ENCODE data around the gene ACSL5. TPM values are rescaled to one million over a fixed set of nuclear protein-coding genes. Genes with fewer than 3 reads are reported as not detected.
"Not testable (repeated sequence)": the region's sequence is repeated elsewhere in the genome, so short reads cannot be mapped to it uniquely, and the experiment has no call there.

The ACSL5 gene
- total RNA-seq, 2 experiments from 2014 or later = 57.8 to 63.7 TPM

- H3K27me3 Mint-ChIP-seq; H3K27ac Mint-ChIP-seq; POLR2A ChIA-PET; DNase-seq; H3K36me3 Mint-ChIP-seq (ENCODE audit: low read depth); H3K9me3 Mint-ChIP-seq; H3K4me3 Mint-ChIP-seq: not testable (repeated sequence)
- H3K4me1 Mint-ChIP-seq = peaks cover 29% of the 10 kb centered on the region
- CTCF ChIA-PET = interaction anchor here (0.6 to 1.2 kb wide), 3 partner anchors 8 to 1016 kb away, joined by 3 read pairs; no protein-coding TSS in a partner anchor
Observed at GRCh38 chr10:112372182-112372810, 1.6 kb upstream of the ACSL5 start.

GRCh38 chr10:112374724-112375541 lies 1.0 kb downstream of the ACSL5 start:
- H3K27ac Mint-ChIP-seq = peak overlapping the region; percentile 100
- H3K4me1 Mint-ChIP-seq = peaks cover 45% of the 10 kb centered on the region
- DNase-seq = peak; percentile 25
- peak overlapping the region; percentile 98 for H3K4me3 Mint-ChIP-seq
- H3K36me3 Mint-ChIP-seq (ENCODE audit: low read depth) = peaks cover 19% of the 10 kb centered on the region
- POLR2A ChIA-PET = interaction anchor here (1.1 kb wide), 2 partner anchors 11 to 12 kb away, joined by 3 to 9 read pairs; no protein-coding TSS in a partner anchor
- CTCF ChIA-PET = interaction anchor here (0.7 to 3.9 kb wide), 7 partner anchors 10 to 347 kb away, joined by 3 to 22 read pairs (median 4); no protein-coding TSS in a partner anchor
- no peaks in the 10 kb centered on the region for H3K27me3 Mint-ChIP-seq
- peaks cover 2% of the 10 kb centered on the region for H3K9me3 Mint-ChIP-seq

GRCh38 chr10:112375721-112376395 lies 1.9 kb downstream of the ACSL5 start:
- Mint-ChIP-seq H3K27ac (peak overlapping the region; percentile 100), H3K36me3 (ENCODE audit: low read depth) (peaks cover 26% of the 10 kb centered on the region), H3K9me3 (peaks cover 2% of the 10 kb centered on the region), H3K4me1 (peaks cover 47% of the 10 kb centered on the region), H3K27me3 (no peaks in the 10 kb centered on the region), H3K4me3 (peak overlapping the region; percentile 98)
- ChIA-PET CTCF (interaction anchor here (0.6 to 3.9 kb wide), 7 partner anchors 10 to 779 kb away, joined by 3 to 22 read pairs (median 4); no protein-coding TSS in a partner anchor), POLR2A (interaction anchor here (0.6 to 1.1 kb wide), 4 partner anchors 11 to 71 kb away, joined by 3 to 9 read pairs (median 4); partner anchors contain the start of gene VTI1A)
- peak; percentile 58 for DNase-seq

GRCh38 chr10:112376396-112376790 lies 2.5 kb downstream of the ACSL5 start:
- CTCF ChIA-PET = interaction anchor here (0.6 to 3.9 kb wide), 5 partner anchors 10 to 778 kb away, joined by 3 to 22 read pairs (median 6); no protein-coding TSS in a partner anchor
- H3K27me3 Mint-ChIP-seq = no peaks in the 10 kb centered on the region
- no peak for DNase-seq

GRCh38 chr10:112377116-112377515 lies 3.2 kb downstream of the ACSL5 start:
- peak overlapping the region; percentile 80 for H3K27ac Mint-ChIP-seq
- CTCF ChIA-PET = interaction anchor here (1.3 to 3.9 kb wide), 2 partner anchors 9 to 25 kb away, joined by 3 to 22 read pairs; no protein-coding TSS in a partner anchor
- H3K36me3 Mint-ChIP-seq (ENCODE audit: low read depth) = peaks cover 31% of the 10 kb centered on the region
- peaks cover 50% of the 10 kb centered on the region for H3K4me1 Mint-ChIP-seq
- H3K27me3 Mint-ChIP-seq, POLR2A ChIA-PET, DNase-seq, H3K9me3 Mint-ChIP-seq: not testable (repeated sequence)
- peak overlapping the region; percentile 98 for H3K4me3 Mint-ChIP-seq

More at GRCh38 chr10:112376396-112376790, 2.5 kb downstream of the ACSL5 start:
- H3K27ac Mint-ChIP-seq = peak overlapping the region; percentile 100
- H3K9me3 Mint-ChIP-seq = no peaks in the 10 kb centered on the region
- H3K4me1 Mint-ChIP-seq = peaks cover 50% of the 10 kb centered on the region
- H3K4me3 Mint-ChIP-seq = peak overlapping the region; percentile 98
- POLR2A ChIA-PET = interaction anchor here (0.6 to 1.1 kb wide), 2 partner anchors 47 to 71 kb away, joined by 3 to 4 read pairs; partner anchors contain the start of gene VTI1A
- peaks cover 30% of the 10 kb centered on the region for H3K36me3 Mint-ChIP-seq (ENCODE audit: low read depth)

- peaks cover 44% of the 10 kb centered on the region for H3K36me3 Mint-ChIP-seq (ENCODE audit: low read depth)
- POLR2A ChIA-PET = no interaction called here
Observed at GRCh38 chr10:112379635-112380296, 5.8 kb downstream of the ACSL5 start.

GRCh38 chr10:112382515-112383235 lies 8.8 kb downstream of the ACSL5 start:
- no peak overlapping the region for H3K4me3 Mint-ChIP-seq
- H3K27me3 Mint-ChIP-seq = no peaks in the 10 kb centered on the region
- CTCF ChIA-PET = interaction anchor here (1.0 kb wide), 1 partner anchor 12 kb away, joined by 4 read pairs; no protein-coding TSS in a partner anchor
- no peak overlapping the region for H3K27ac Mint-ChIP-seq
- POLR2A ChIA-PET = no interaction called here
- DNase-seq = no peak
- peaks cover 31% of the 10 kb centered on the region for H3K4me1 Mint-ChIP-seq
- no peaks in the 10 kb centered on the region for H3K9me3 Mint-ChIP-seq
- H3K36me3 Mint-ChIP-seq (ENCODE audit: low read depth) = peaks cover 38% of the 10 kb centered on the region

More at GRCh38 chr10:112379635-112380296, 5.8 kb downstream of the ACSL5 start:
- Mint-ChIP-seq H3K9me3 (no peaks in the 10 kb centered on the region), H3K27ac (no peak overlapping the region), H3K27me3 (no peaks in the 10 kb centered on the region), H3K4me3 (no peak overlapping the region), H3K4me1 (peaks cover 48% of the 10 kb centered on the region)
- DNase-seq = no peak
- CTCF ChIA-PET = interaction anchor here (0.9 kb wide), 1 partner anchor 8 kb away, joined by 5 read pairs; no protein-coding TSS in a partner anchor

GRCh38 chr10:112383325-112383724 lies 9.4 kb downstream of the ACSL5 start:
- DNase-seq = no peak
- H3K4me1 Mint-ChIP-seq = peaks cover 31% of the 10 kb centered on the region
- CTCF ChIA-PET = no interaction called here

GRCh38 chr10:112384141-112384540 lies 10.2 kb downstream of the ACSL5 start:
- Mint-ChIP-seq H3K4me1 (peaks cover 33% of the 10 kb centered on the region), H3K36me3 (ENCODE audit: low read depth) (peaks cover 32% of the 10 kb centered on the region), H3K27ac (no peak overlapping the region), H3K4me3 (no peak overlapping the region), H3K27me3 (no peaks in the 10 kb centered on the region), H3K9me3 (no peaks in the 10 kb centered on the region)
- no peak for DNase-seq
- ChIA-PET CTCF (interaction anchor here (1.3 to 4.3 kb wide), 3 partner anchors 9 to 74 kb away, joined by 3 to 22 read pairs (median 4); partner anchors contain the start of gene ACSL5), POLR2A (no interaction called here)

More at GRCh38 chr10:112383325-112383724, 9.4 kb downstream of the ACSL5 start:
- H3K27me3 Mint-ChIP-seq = no peaks in the 10 kb centered on the region
- peaks cover 37% of the 10 kb centered on the region for H3K36me3 Mint-ChIP-seq (ENCODE audit: low read depth)
- H3K27ac Mint-ChIP-seq = no peak overlapping the region
- no peak overlapping the region for H3K4me3 Mint-ChIP-seq
- no peaks in the 10 kb centered on the region for H3K9me3 Mint-ChIP-seq
- POLR2A ChIA-PET = no interaction called here

GRCh38 chr10:112385201-112385600 lies 11.3 kb downstream of the ACSL5 start:
- no peaks in the 10 kb centered on the region for H3K27me3 Mint-ChIP-seq
- ChIA-PET CTCF (interaction anchor here (1.3 to 4.3 kb wide), 3 partner anchors 10 to 75 kb away, joined by 3 to 22 read pairs (median 4); partner anchors contain the start of gene ACSL5), POLR2A (no interaction called here)
- no peak overlapping the region for H3K4me3 Mint-ChIP-seq
- H3K4me1 Mint-ChIP-seq = peaks cover 35% of the 10 kb centered on the region
- DNase-seq = no peak
- H3K27ac Mint-ChIP-seq = no peak overlapping the region
- H3K36me3 Mint-ChIP-seq (ENCODE audit: low read depth) = peaks cover 25% of the 10 kb centered on the region
- H3K9me3 Mint-ChIP-seq = no peaks in the 10 kb centered on the region

GRCh38 chr10:112388056-112388455 lies 14.1 kb downstream of the ACSL5 start:
- H3K36me3 Mint-ChIP-seq (ENCODE audit: low read depth) = peaks cover 13% of the 10 kb centered on the region
- H3K4me3 Mint-ChIP-seq, H3K9me3 Mint-ChIP-seq, POLR2A ChIA-PET, H3K27me3 Mint-ChIP-seq, H3K27ac Mint-ChIP-seq, DNase-seq: not testable (repeated sequence)
- CTCF ChIA-PET = interaction anchor here (1.1 to 4.3 kb wide), 2 partner anchors 9 to 12 kb away, joined by 5 to 22 read pairs; partner anchors contain the start of gene ACSL5
- H3K4me1 Mint-ChIP-seq = peaks cover 34% of the 10 kb centered on the region
